Measurements from ENCODE around the gene DAB1.

GRCh38 chr1:57404884-57405283 is 19.0 kb downstream of the DAB1 start:
- TF ChIP-seq, protein P1, sequence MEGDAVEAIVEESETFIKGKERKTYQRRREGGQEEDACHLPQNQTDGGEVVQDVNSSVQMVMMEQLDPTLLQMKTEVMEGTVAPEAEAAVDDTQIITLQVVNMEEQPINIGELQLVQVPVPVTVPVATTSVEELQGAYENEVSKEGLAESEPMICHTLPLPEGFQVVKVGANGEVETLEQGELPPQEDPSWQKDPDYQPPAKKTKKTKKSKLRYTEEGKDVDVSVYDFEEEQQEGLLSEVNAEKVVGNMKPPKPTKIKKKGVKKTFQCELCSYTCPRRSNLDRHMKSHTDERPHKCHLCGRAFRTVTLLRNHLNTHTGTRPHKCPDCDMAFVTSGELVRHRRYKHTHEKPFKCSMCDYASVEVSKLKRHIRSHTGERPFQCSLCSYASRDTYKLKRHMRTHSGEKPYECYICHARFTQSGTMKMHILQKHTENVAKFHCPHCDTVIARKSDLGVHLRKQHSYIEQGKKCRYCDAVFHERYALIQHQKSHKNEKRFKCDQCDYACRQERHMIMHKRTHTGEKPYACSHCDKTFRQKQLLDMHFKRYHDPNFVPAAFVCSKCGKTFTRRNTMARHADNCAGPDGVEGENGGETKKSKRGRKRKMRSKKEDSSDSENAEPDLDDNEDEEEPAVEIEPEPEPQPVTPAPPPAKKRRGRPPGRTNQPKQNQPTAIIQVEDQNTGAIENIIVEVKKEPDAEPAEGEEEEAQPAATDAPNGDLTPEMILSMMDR (IDR thresholded peaks at IDR 0.05): no peak
- TF ChIP-seq POLR2A (IDR thresholded peaks at IDR 0.05): no peak
- no peak for TF ChIP-seq POLR2AphosphoS5 (IDR thresholded peaks at IDR 0.05)
- TF ChIP-seq EP300 (IDR thresholded peaks at IDR 0.05): no peak

Measured in upper lobe of left lung (tissue), 4 donors.